NB4 (cell line): ENCODE data around the gene NIPBL.

ENCODE experiments used
- DNase-seq: peaks from one replicate; pipeline ENCODE4 v3.0.0; 2010; ENCODE audit warnings: low read depth
- H3K4me3 ChIP-seq: one replicate; pipeline ENCODE4 v1.5.1; 2011; ENCODE audit warnings: mild to moderate bottlenecking, low read depth, low read length, moderate library complexity
- CTCF ChIP-seq: IDR thresholded peaks from one replicate; pipeline ENCODE4 v1.5.1; 2012; ENCODE audit warnings: low read depth, low read length
- MAX ChIP-seq: IDR thresholded peaks from 2 replicates; pipeline ENCODE4 v1.6.1; 2011; ENCODE audit warnings: low read depth, low read length
- MYC ChIP-seq: IDR thresholded peaks from 2 replicates; pipeline ENCODE4 v1.6.1; 2011; ENCODE audit warnings: low read depth, low read length
- POLR2A ChIP-seq: IDR thresholded peaks from 2 replicates; pipeline ENCODE4 v1.6.1; 2011; ENCODE audit warnings: mild to moderate bottlenecking; ENCODE audit not compliant: insufficient read length; ENCODE audit errors: extremely low read depth

NIPBL gene

GRCh38 chr5:37034955-37035354 is 158.4 kb downstream of the NIPBL start:
- peak; percentile 9 for DNase-seq
- TF ChIP-seq MYC (no peak), POLR2A (no peak), CTCF (no peak), MAX (no peak)
- no peak overlapping the region for H3K4me3 ChIP-seq

GRCh38 chr5:37037840-37038239 is 161.3 kb downstream of the NIPBL start:
- TF ChIP-seq MYC: no peak
- no peak for TF ChIP-seq POLR2A
- TF ChIP-seq CTCF: no peak
- no peak for TF ChIP-seq MAX

GRCh38 chr5:37039824-37040223 is 163.3 kb downstream of the NIPBL start:
- TF ChIP-seq MYC (no peak), POLR2A (no peak), MAX (no peak)
- H3K4me3 ChIP-seq: no peak overlapping the region
- no peak for DNase-seq

More at GRCh38 chr5:37037840-37038239, 161.3 kb downstream of the NIPBL start:
- peak; percentile 67 for DNase-seq
- no peak overlapping the region for H3K4me3 ChIP-seq

- DNase-seq: peak; percentile 29
- TF ChIP-seq POLR2A (no peak), MYC (no peak), CTCF (peak; percentile 31), MAX (no peak)
- no peak overlapping the region for H3K4me3 ChIP-seq
These were observed 167.1 kb downstream of the NIPBL start for GRCh38 chr5:37043693-37044092.

GRCh38 chr5:37044120-37044519 is 167.6 kb downstream of the NIPBL start:
- no peak for DNase-seq
- TF ChIP-seq MYC (no peak), CTCF (no peak), MAX (no peak), POLR2A (no peak)

GRCh38 chr5:37045703-37046102 is 169.1 kb downstream of the NIPBL start:
- H3K4me3 ChIP-seq: no peak overlapping the region
- no peak for DNase-seq
- TF ChIP-seq CTCF: no peak
- TF ChIP-seq POLR2A: no peak
- TF ChIP-seq MYC: no peak
- TF ChIP-seq MAX: no peak

More at GRCh38 chr5:37044120-37044519, 167.6 kb downstream of the NIPBL start:
- no peak overlapping the region for H3K4me3 ChIP-seq
